Loucy (cell line): ENCODE measurements around the gene GJC3.

Experiments
- CTCF ChIP-seq: fragments of 200-600 bp; sonication (generic); conservative IDR thresholded peaks from 2 replicates; pipeline ENCODE4 v1.5.1; 2014; ENCODE audit warnings: mild to moderate bottlenecking, antibody characterized with exemption, low read length
- EZH2phosphoT487 ChIP-seq: fragments of 200-600 bp; IDR thresholded peaks from 2 replicates; pipeline ENCODE4 v1.6.1; 2018; ENCODE audit warnings: antibody characterized with exemption, mild to moderate bottlenecking, moderate library complexity, borderline replicate concordance

GRCh38 chr7:99975782-99976521 lies 46.5 kb upstream of the GJC3 start, which contains the start of gene AZGP1:
- TF ChIP-seq CTCF, result no peak
- no peak for TF ChIP-seq EZH2phosphoT487
